A549 (cell line): ENCODE data around the gene SH2D2A. TPM values are rescaled to one million over a fixed set of nuclear protein-coding genes. Genes with fewer than 3 reads are reported as not detected.

Experiments
- ATAC-seq, 2 experiments: fragments of 200-7000 bp in 1 of 2; fragments of >200 bp in 1 of 2; cut with Nextera tagmentation in 1 of 2; cut with Tn5 transposase in 1 of 2; 3 replicates each; pipeline versions ENCODE4 v1.8.0 to v1.9.1; 2018 to 2020; ENCODE audit warnings: mild to moderate bottlenecking in 1 of 2, moderate library complexity in 1 of 2
- CTCF ChIA-PET: fragments of 300-600 bp; sonication (Branson Sonifier 250); formaldehyde crosslinking; extraction: SDS; loops from one replicate; lab custom pipeline; 2021; ENCODE audit warnings: antibody characterized with exemption, inconsistent platforms; lab: Yijun Ruan, JAX
- POLR2A ChIA-PET: fragments of 350-600 bp; formaldehyde crosslinking; extraction: SDS; loops from one replicate; lab custom pipeline; 2021; ENCODE audit warnings: antibody characterized with exemption, inconsistent platforms; lab: Yijun Ruan, JAX
- DNase-seq, 2 experiments: peaks; one replicate each; pipeline versions ENCODE4 v3.0.0 to v3.0.0-alpha.2; 2011 to 2016; ENCODE audit warnings: low read depth in 1 of 2, low spot score in 1 of 2
- FAIRE-seq: peaks from 2 replicates; lab custom pipeline; 2011; peaks lifted over from hg19 to GRCh38; lab: Jason Lieb, UNC
- H3K27ac ChIP-seq, 2 experiments: fragments of >200 bp; sonication (Bioruptor Twin); formaldehyde crosslinking; 3 replicates each; pipeline ENCODE4 v1.5.1; 2016 to 2017
- H3K4me1 ChIP-seq: fragments of >200 bp; sonication (Bioruptor Twin); formaldehyde crosslinking; 3 replicates; pipeline ENCODE4 v1.6.1; 2016
- H3K4me2 ChIP-seq: fragments of >200 bp; sonication (Bioruptor Twin); formaldehyde crosslinking; 3 replicates; pipeline ENCODE4 v1.6.1; 2016
- H3K4me3 ChIP-seq: fragments of >200 bp; sonication (Bioruptor Twin); formaldehyde crosslinking; 3 replicates; pipeline ENCODE4 v1.5.1; 2016
- H3K9me3 ChIP-seq: fragments of >200 bp; sonication (Bioruptor Twin); formaldehyde crosslinking; 3 replicates; pipeline ENCODE4 v1.6.1; 2016
- BHLHE40 ChIP-seq: IDR thresholded peaks from 2 replicates; pipeline ENCODE4 v1.6.1; 2012; ENCODE audit warnings: low read depth, low read length, inconsistent platforms
- CBX8 ChIP-seq: fragments of 200-600 bp; sonication (generic); IDR thresholded peaks from 2 replicates; pipeline ENCODE4 v1.6.1; 2016
- CHD4 ChIP-seq: fragments of 200-600 bp; sonication (generic); IDR thresholded peaks from 2 replicates; pipeline ENCODE4 v1.6.1; 2016; ENCODE audit warnings: antibody characterized with exemption, mild to moderate bottlenecking, borderline replicate concordance
- EHMT2 ChIP-seq: fragments of 200-600 bp; sonication (generic); IDR thresholded peaks from 2 replicates; pipeline ENCODE4 v1.6.1; 2016; ENCODE audit warnings: antibody characterized with exemption, low read depth, mild to moderate bottlenecking, moderate library complexity
- EP300 ChIP-seq, 2 experiments: fragments of >200 bp; sonication (Bioruptor Twin); formaldehyde crosslinking; IDR thresholded peaks; 2 replicates in 1 of 2; 3 replicates in 1 of 2; pipeline ENCODE4 v1.6.1; 2016 to 2017
- FOSB ChIP-seq: fragments of 250-450 bp; sonication (Bioruptor Pico); IDR thresholded peaks from 2 replicates; pipeline ENCODE4 v1.5.0; 2020; ENCODE audit warnings: mild to moderate bottlenecking, moderate library complexity
- FOSL2 ChIP-seq, 2 experiments: fragments of 450-650 bp in 1 of 2; fragments of >200 bp in 1 of 2; sonication (Bioruptor Twin) in 1 of 2; formaldehyde crosslinking; IDR thresholded peaks; 2 replicates each; pipeline versions ENCODE4 v1.5.0 to v1.6.1; 2016 to 2020; ENCODE audit warnings: mild to moderate bottlenecking in 1 of 2, moderate library complexity in 1 of 2
- FOXS1 ChIP-seq: fragments of 250-450 bp; sonication (Bioruptor Pico); IDR thresholded peaks from 2 replicates; pipeline ENCODE4 v1.5.0; 2020; ENCODE audit warnings: mild to moderate bottlenecking, moderate library complexity
- HDAC2 ChIP-seq: fragments of 200-600 bp; sonication (generic); IDR thresholded peaks from 2 replicates; pipeline ENCODE4 v1.6.1; 2016
- HEYL ChIP-seq: fragments of 250-450 bp; sonication (Bioruptor Pico); IDR thresholded peaks from 2 replicates; pipeline ENCODE4 v1.8.0; 2021; ENCODE audit warnings: mild to moderate bottlenecking, moderate library complexity
- MYC ChIP-seq: IDR thresholded peaks from 2 replicates; pipeline ENCODE4 v1.6.1; 2012; ENCODE audit warnings: mild to moderate bottlenecking, inconsistent platforms, low read length, improper control_type of control experiment, borderline replicate concordance
- NFE2L2 ChIP-seq: fragments of 150-350 bp; conservative IDR thresholded peaks from 2 replicates; pipeline ENCODE4 v1.6.1; 2014; ENCODE audit warnings: low read length
- NPAS2 ChIP-seq: fragments of 250-450 bp; sonication (Bioruptor Pico); IDR thresholded peaks from 2 replicates; pipeline ENCODE4 v1.8.0; 2022; ENCODE audit warnings: mild to moderate bottlenecking, moderate library complexity, borderline replicate concordance
- NR3C1 ChIP-seq: fragments of >200 bp; sonication (Bioruptor Twin); formaldehyde crosslinking; IDR thresholded peaks from 3 replicates; pipeline ENCODE4 v1.6.1; 2017
- RCOR1 ChIP-seq: fragments of 150-350 bp; IDR thresholded peaks from 2 replicates; pipeline ENCODE4 v1.6.1; 2014; ENCODE audit warnings: antibody characterized with exemption, low read length, low read depth
- RFX5 ChIP-seq: fragments of 450-650 bp; IDR thresholded peaks from 2 replicates; pipeline ENCODE4 v1.7.1; 2014; ENCODE audit warnings: antibody characterized with exemption, mild to moderate bottlenecking, moderate library complexity
- SMC3 ChIP-seq: fragments of >200 bp; sonication (Bioruptor Twin); formaldehyde crosslinking; IDR thresholded peaks from 3 replicates; pipeline ENCODE4 v1.6.1; 2018; ENCODE audit warnings: inconsistent platforms
- SREBF2 ChIP-seq: fragments of 450-650 bp; IDR thresholded peaks from 2 replicates; pipeline ENCODE4 v1.6.1; 2014; ENCODE audit warnings: mild to moderate bottlenecking, moderate library complexity
- TFCP2L1 ChIP-seq: fragments of 250-450 bp; sonication (Bioruptor Pico); IDR thresholded peaks from 2 replicates; pipeline ENCODE4 v1.5.0; 2021; ENCODE audit warnings: mild to moderate bottlenecking
- ZNF302 ChIP-seq: fragments of 250-450 bp; sonication (Bioruptor Pico); IDR thresholded peaks from 2 replicates; pipeline ENCODE4 v1.9.0; 2021; ENCODE audit warnings: inconsistent platforms, mild to moderate bottlenecking, moderate library complexity
- ZSCAN20 ChIP-seq: fragments of 250-450 bp; sonication (Bioruptor Pico); IDR thresholded peaks from 2 replicates; pipeline ENCODE4 v1.8.0; 2022; ENCODE audit warnings: mild to moderate bottlenecking, moderate library complexity
- WGBS: methylation state at CpG from one replicate; pipeline ENCODE4 v1.1.6; 2017; ENCODE audit errors: missing lambda C conversion rate; 5-methylcytosine and 5-hydroxymethylcytosine counted together
- polyA plus RNA-seq, 4 experiments: library from polyadenylated mRNA; depleted of rRNA in 3 of 4; stranded (reverse); fragments of >200 nt; fragmentation: RNase III in 1 of 4; extraction: RNeasy Plus Mini Kit Qiagen cat#74134 plus additional on column Dnase treatment in 1 of 4; gene quantifications; 2 replicates in 3 of 4; 3 replicates in 1 of 4; pipeline ENCODE4 v1.2.3, GENCODE V29; 2011 to 2017
- TF ChIP-seq, protein P1 (sequence below): fragments of >200 bp; sonication (Bioruptor Twin); formaldehyde crosslinking; IDR thresholded peaks from 3 replicates; pipeline ENCODE4 v1.5.1; 2016
- TF ChIP-seq, protein P2 (sequence below): fragments of >200 bp; sonication (Bioruptor Twin); formaldehyde crosslinking; IDR thresholded peaks from 3 replicates; pipeline ENCODE4 v1.6.1; 2016

The SH2D2A gene
- polyA plus RNA-seq, 2 of the 4 experiments (the other 2 are of a cell fraction), result 1.6 to 1.8 TPM

DNA sequence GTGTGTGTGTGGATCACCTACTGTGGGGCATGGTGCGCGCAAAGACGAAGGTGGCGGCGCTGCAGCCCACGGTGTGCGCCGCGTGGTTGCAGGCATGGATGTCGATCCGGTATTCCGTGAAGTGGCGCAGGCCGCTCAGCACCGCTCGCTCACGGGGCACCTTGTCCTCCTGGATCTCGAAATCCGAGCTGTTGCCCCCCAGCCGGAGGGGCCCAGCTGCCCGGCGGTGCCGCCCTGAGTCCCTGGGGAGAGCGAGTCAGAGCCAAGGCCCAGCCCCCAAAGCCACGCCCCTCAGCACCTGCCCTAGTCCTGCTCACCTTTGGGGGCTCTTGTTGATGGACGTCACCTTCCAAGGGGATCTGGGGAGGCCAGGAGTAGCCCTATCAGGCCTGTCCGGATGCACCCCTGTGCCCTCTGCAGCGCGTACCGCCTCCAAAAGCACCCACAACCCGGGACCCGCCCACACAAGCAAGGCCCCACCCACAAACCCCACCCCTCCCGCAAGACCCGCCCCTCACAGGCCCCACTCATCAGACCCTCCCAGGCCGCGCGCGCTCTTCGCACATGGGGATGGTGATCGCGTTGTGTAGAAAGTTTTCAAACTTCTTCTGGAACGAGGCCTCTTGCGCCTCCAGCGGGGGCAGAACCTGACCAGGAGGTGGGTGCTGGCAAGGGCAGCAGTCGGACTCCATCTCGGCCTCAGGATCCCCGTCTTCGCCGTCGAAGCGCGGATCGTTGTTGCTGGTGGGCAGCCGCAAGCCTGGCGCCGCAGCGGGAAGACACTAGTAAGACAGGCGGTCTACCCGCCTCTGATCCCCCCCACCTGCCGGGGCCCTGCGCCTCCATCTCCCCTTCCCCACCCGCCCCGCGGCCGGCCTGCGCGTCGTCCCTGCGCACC lies 28.7 kb upstream of the SH2D2A start:
- CTCF ChIA-PET, result interaction anchor here (0.7 to 6.0 kb wide), 6 partner anchors 12 to 400 kb away, joined by 3 to 68 read pairs (median 4); partner anchors contain the start of genes INSRR and NTRK1
- no peak for ATAC-seq
- no peak for FAIRE-seq

DNA sequence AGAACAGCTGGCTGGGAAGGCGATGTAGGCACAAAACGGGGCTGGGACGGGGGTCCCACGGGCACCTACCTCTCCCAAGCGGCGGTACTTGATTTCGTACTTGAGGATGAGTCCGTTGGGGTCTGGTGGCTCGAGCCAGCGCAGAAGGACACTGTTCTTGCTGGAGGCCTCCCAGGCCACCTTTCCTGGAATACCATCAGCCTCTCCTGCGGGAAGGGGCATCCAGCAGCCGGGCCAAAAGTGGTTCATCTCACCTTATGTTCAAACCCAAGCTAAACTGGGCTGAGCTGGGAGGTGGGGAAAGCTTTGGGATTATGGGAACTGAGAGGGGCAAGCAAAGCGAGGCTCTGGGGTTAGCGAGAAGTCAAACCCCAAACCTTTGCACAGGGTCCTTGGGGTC lies 28.0 kb upstream of the SH2D2A start:
- no peaks in the 10 kb centered on the region for H3K4me1 ChIP-seq
- no peak overlapping the region for H3K4me2 ChIP-seq
- TF ChIP-seq CBX8, result no peak
- 56% methylated on average over 14 of the region's 14 CpGs for WGBS
- FAIRE-seq (no peak), ATAC-seq (no peak), DNase-seq (no peak)
- no peaks in the 10 kb centered on the region for H3K9me3 ChIP-seq
- ChIA-PET POLR2A (no interaction called here), CTCF (interaction anchor here (0.7 to 1.3 kb wide), 4 partner anchors 11 to 399 kb away, joined by 3 to 5 read pairs (median 4); partner anchors contain the start of gene NTRK1)
- no peak overlapping the region for H3K4me3 ChIP-seq
- no peak overlapping the region for H3K27ac ChIP-seq

More for the DNA sequence above, 28.7 kb upstream of the SH2D2A start:
- H3K9me3 ChIP-seq, result no peaks in the 10 kb centered on the region
- H3K4me2 ChIP-seq, result no peak overlapping the region
- H3K27ac ChIP-seq, result no peak overlapping the region
- H3K4me3 ChIP-seq, result no peak overlapping the region
- 82% methylated on average over 45 of the region's 69 CpGs for WGBS
- H3K4me1 ChIP-seq, result no peaks in the 10 kb centered on the region
- no peak for TF ChIP-seq FOSL2 (IDR thresholded peaks at IDR 0.05)
- TF ChIP-seq FOSL2 (CRISPR knock-in tag; IDR thresholded peaks at IDR 0.05), result no peak
- TF ChIP-seq ZNF302 (CRISPR knock-in tag), result no peak
- TF ChIP-seq EHMT2, result no peak
- TF ChIP-seq CHD4, result no peak
- TF ChIP-seq RFX5, result no peak
- TF ChIP-seq SREBF2, result no peak
- TF ChIP-seq, protein P1, sequence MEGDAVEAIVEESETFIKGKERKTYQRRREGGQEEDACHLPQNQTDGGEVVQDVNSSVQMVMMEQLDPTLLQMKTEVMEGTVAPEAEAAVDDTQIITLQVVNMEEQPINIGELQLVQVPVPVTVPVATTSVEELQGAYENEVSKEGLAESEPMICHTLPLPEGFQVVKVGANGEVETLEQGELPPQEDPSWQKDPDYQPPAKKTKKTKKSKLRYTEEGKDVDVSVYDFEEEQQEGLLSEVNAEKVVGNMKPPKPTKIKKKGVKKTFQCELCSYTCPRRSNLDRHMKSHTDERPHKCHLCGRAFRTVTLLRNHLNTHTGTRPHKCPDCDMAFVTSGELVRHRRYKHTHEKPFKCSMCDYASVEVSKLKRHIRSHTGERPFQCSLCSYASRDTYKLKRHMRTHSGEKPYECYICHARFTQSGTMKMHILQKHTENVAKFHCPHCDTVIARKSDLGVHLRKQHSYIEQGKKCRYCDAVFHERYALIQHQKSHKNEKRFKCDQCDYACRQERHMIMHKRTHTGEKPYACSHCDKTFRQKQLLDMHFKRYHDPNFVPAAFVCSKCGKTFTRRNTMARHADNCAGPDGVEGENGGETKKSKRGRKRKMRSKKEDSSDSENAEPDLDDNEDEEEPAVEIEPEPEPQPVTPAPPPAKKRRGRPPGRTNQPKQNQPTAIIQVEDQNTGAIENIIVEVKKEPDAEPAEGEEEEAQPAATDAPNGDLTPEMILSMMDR, result no peak
- TF ChIP-seq HDAC2, result no peak
- TF ChIP-seq, protein P2, sequence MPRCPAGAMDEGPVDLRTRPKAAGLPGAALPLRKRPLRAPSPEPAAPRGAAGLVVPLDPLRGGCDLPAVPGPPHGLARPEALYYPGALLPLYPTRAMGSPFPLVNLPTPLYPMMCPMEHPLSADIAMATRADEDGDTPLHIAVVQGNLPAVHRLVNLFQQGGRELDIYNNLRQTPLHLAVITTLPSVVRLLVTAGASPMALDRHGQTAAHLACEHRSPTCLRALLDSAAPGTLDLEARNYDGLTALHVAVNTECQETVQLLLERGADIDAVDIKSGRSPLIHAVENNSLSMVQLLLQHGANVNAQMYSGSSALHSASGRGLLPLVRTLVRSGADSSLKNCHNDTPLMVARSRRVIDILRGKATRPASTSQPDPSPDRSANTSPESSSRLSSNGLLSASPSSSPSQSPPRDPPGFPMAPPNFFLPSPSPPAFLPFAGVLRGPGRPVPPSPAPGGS, result no peak
- TF ChIP-seq NPAS2 (CRISPR knock-in tag), result no peak
- no peak for TF ChIP-seq BHLHE40
- no peak for TF ChIP-seq FOXS1
- no peak for TF ChIP-seq FOSB
- TF ChIP-seq SMC3, result no peak
- TF ChIP-seq TFCP2L1 (CRISPR knock-in tag), result no peak
- TF ChIP-seq ZSCAN20 (CRISPR knock-in tag), result no peak
- TF ChIP-seq RCOR1, result no peak
- no peak for TF ChIP-seq EP300 (IDR thresholded peaks at IDR 0.05)
- no peak for TF ChIP-seq NFE2L2
- no peak for TF ChIP-seq NR3C1
- no peak for DNase-seq
- POLR2A ChIA-PET, result no interaction called here

DNA sequence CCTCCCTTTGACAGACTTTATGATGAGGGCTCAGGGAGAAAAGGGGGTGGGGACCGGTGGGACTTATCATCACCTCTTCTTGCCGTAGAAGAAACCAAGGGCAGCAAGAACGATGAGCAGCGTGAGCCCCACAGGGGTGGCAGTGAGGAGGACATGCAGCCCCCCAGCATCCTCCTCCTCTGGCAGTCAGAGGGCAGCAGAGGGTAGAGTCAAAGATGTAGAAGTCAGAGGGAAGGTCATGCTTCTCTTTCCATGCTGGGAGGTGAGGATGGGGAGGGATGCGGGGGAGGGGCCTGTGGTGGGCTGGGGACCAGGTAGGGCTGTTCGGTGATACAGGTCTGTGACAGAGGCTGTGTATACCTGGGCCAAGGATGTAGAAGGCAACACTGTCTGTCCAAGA lies 27.5 kb upstream of the SH2D2A start:
- 73% methylated on average over 6 of the region's 6 CpGs for WGBS
- FAIRE-seq (no peak), DNase-seq (no peak), ATAC-seq (no peak)
- ChIA-PET POLR2A (no interaction called here), CTCF (interaction anchor here (0.7 to 8.4 kb wide), 5 partner anchors 10 to 398 kb away, joined by 3 to 289 read pairs (median 5); partner anchors contain the start of genes INSRR and NTRK1)
- no peak overlapping the region for H3K4me2 ChIP-seq
- no peak for TF ChIP-seq HEYL (CRISPR knock-in tag)
- TF ChIP-seq MYC, result no peak
- TF ChIP-seq TFCP2L1 (CRISPR knock-in tag), result no peak
- H3K27ac ChIP-seq, result no peak overlapping the region
- H3K4me1 ChIP-seq, result no peaks in the 10 kb centered on the region
- H3K4me3 ChIP-seq, result no peak overlapping the region
- no peaks in the 10 kb centered on the region for H3K9me3 ChIP-seq
